ENCODE results near the gene GHR. TPM values are rescaled to one million over a fixed set of nuclear protein-coding genes. Genes with fewer than 3 reads are reported as not detected.

The GHR gene
- total RNA-seq, 1 donor from 2014 or later = 1.3 TPM

DNA sequence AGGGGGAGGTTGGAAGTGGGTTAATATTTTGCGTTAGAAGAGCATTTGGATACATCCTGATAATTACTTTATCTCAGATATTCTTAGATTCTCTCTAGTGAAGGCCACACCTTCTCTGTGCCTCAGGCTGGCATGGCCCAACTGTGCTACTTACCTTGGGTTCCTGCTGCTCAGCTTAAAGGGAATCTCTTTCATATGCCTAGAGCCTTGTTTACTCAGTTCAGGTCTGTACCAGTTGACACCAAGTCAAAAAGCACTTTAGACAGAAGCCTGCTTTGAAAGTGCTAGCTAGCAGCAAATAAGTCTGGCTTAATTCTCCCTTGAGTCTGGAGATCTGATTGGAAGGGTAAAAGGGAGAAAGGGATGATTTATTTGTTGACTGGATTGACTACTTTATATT is 74.8 kb downstream of the GHR start:
- Histone ChIP-seq H3K27me3 (ENCODE audit: control insufficient read depth, insufficient read depth, low read length) (no peaks in the 10 kb centered on the region), H3K36me3 (ENCODE audit: control insufficient read depth, insufficient read depth, low read length) (no peaks in the 10 kb centered on the region), H3K4me3 (ENCODE audit: low read depth, low read length) (no peak overlapping the region)
- DNase-seq (ENCODE audit: low read depth) = no peak
- FAIRE-seq = no peak
- TF ChIP-seq, protein P1, sequence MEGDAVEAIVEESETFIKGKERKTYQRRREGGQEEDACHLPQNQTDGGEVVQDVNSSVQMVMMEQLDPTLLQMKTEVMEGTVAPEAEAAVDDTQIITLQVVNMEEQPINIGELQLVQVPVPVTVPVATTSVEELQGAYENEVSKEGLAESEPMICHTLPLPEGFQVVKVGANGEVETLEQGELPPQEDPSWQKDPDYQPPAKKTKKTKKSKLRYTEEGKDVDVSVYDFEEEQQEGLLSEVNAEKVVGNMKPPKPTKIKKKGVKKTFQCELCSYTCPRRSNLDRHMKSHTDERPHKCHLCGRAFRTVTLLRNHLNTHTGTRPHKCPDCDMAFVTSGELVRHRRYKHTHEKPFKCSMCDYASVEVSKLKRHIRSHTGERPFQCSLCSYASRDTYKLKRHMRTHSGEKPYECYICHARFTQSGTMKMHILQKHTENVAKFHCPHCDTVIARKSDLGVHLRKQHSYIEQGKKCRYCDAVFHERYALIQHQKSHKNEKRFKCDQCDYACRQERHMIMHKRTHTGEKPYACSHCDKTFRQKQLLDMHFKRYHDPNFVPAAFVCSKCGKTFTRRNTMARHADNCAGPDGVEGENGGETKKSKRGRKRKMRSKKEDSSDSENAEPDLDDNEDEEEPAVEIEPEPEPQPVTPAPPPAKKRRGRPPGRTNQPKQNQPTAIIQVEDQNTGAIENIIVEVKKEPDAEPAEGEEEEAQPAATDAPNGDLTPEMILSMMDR (IDR thresholded peaks at IDR 0.05; ENCODE audit: insufficient read depth, low read length, severe bottlenecking) = no peak

DNA sequence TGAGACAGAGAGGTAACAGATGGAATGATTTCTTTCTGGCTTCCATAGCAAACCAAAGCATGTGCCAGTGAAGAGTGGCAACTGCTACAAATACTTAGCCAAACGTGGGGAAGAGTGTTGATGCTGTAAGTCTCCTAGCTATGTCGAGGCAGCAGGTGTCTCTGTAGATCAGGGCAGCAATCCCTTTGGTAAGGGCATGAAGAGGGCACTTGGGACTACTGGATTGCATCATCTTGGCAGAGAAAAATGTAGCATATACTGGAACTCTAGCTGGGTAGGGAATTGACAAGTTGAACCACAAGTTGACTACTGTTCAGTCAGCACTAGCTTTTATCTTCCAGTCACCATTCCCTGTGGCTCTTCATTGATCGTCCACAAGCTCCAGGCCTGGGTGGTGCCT is 75.8 kb downstream of the GHR start:
- no peaks in the 10 kb centered on the region for H3K36me3 ChIP-seq (ENCODE audit: control insufficient read depth, insufficient read depth, low read length)
- no peaks in the 10 kb centered on the region for H3K27me3 ChIP-seq (ENCODE audit: control insufficient read depth, insufficient read depth, low read length)
- FAIRE-seq = no peak
- H3K4me3 ChIP-seq (ENCODE audit: low read depth, low read length) = no peak overlapping the region
- DNase-seq (ENCODE audit: low read depth) = no peak
- TF ChIP-seq, protein P1 (IDR thresholded peaks at IDR 0.05; ENCODE audit: insufficient read depth, low read length, severe bottlenecking) = no peak

DNA sequence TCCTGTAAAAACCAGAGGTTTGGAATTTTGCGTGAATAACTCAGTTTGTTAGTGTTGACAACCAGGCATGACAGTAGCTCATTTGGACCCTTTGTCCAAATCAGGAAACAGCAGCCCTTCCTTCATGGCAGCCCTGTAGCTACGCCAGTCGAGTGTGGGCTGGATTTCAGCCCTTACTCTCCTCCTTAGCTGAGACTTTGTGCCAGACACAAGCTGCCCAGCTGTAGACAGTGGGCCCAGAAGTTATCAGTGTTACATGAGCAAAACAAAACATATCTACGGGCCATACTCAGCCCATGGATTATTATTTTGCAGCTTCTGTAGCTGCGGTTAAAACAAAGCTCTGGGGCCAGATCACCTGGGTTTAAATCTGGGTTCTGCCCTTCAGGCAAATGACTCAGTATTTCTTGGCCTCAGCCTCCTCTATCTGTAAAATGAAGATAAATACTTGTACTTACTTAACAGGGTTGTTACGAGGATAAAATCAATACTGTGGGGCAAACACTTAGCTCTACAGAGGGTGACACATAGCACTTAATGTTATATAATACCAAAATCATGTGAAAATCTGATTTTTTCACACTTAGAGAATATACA is 76.9 kb downstream of the GHR start:
- H3K27me3 ChIP-seq (ENCODE audit: control insufficient read depth, insufficient read depth, low read length) = no peaks in the 10 kb centered on the region
- no peak overlapping the region for H3K4me3 ChIP-seq (ENCODE audit: low read depth, low read length)
- FAIRE-seq (no peak), DNase-seq (ENCODE audit: low read depth) (peak; percentile 59)
- no peaks in the 10 kb centered on the region for H3K36me3 ChIP-seq (ENCODE audit: control insufficient read depth, insufficient read depth, low read length)
- TF ChIP-seq, protein P1 (IDR thresholded peaks at IDR 0.05; ENCODE audit: insufficient read depth, low read length, severe bottlenecking) = no peak

DNA sequence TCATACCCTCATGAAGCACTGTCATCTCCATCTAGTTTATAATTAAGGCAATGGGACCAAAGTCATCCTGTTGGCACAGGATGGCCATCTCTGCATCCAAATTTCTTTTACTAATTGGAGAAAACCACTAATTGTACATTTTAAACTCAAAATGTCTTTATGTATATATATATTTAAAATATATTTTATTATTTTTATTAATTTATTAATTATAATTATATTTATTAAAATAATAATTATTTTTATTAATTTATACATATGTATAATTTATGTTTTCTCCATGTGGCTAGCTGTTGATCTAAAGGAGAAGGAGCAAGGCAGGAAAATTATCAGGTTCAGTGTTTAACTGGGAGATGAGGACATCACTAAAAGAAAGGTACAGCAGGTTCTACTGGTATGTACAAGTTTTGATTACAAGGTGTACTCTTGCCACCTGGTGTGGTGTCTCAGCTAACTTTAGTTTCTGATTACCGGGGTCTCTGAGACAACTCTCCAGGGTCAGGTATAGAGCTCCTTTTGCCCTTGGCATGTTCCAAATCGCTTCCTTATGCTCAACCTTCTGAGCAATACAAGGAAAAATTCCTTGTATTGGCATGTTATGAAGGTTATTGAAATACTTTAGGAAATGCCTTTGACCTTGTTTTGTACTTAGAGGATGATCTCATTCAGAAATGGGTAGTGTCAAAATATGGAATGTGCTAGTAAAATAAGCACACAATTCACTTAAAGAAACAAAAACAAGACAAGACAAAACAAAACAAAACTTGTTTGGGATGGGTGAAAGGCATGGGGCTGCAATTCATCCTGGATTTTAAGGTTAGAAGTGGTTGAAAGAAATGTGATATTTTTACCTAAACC is 79.6 kb downstream of the GHR start:
- no peak overlapping the region for H3K4me3 ChIP-seq (ENCODE audit: low read depth, low read length)
- no peak for FAIRE-seq
- TF ChIP-seq, protein P1 (IDR thresholded peaks at IDR 0.05; ENCODE audit: insufficient read depth, low read length, severe bottlenecking) = no peak

DNA sequence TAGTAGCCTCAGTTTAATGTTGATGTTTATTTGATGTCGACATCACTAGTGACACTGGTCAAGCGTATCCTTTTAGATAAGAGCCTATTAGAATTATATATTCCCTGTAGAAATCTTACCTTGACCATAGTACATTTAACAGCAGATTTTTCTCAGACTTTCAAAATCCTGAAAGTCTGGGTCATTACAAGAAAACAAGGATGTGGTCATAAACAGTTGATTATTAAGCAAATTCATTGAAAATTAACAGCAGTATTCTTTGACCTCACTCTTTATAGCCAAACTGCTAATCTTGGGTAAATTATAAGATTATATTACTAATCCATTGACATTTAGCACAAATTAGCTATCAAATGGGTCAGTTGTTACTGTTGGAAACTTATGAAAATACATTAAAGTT is 83.4 kb downstream of the GHR start:
- DNase-seq (ENCODE audit: low read depth) (no peak), FAIRE-seq (no peak)
- Histone ChIP-seq H3K27me3 (ENCODE audit: control insufficient read depth, insufficient read depth, low read length) (no peaks in the 10 kb centered on the region), H3K36me3 (ENCODE audit: control insufficient read depth, insufficient read depth, low read length) (no peaks in the 10 kb centered on the region), H3K4me3 (ENCODE audit: low read depth, low read length) (no peak overlapping the region)
- TF ChIP-seq, protein P1 (IDR thresholded peaks at IDR 0.05; ENCODE audit: insufficient read depth, low read length, severe bottlenecking) = no peak

More for the DNA sequence above, 79.6 kb downstream of the GHR start:
- Histone ChIP-seq H3K27me3 (ENCODE audit: control insufficient read depth, insufficient read depth, low read length) (no peaks in the 10 kb centered on the region), H3K36me3 (ENCODE audit: control insufficient read depth, insufficient read depth, low read length) (no peaks in the 10 kb centered on the region)
- DNase-seq (ENCODE audit: low read depth) = peak; percentile 63
